Measurements from ENCODE around the gene FHAD1.

The FHAD1 gene

DNA sequence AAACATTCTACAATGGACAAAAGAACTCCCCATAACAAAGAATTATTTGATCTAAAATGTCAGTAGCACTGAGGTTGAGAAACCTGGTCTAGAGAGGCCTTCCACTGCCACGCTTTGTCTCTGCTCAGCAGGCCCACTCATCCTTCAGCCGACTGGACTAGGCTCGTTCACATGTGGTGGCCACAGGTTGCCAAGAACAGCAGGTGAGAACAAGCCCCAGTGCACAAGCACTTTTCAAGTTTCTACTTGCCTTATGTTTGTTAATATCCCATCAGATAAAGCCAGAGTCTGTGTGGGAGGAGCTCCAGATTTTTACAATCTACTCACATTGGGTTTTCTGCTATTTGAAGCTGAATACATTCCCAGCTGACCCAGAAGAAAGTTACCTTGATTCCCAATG, 153.6 kb downstream of the FHAD1 start:
- no peak for DNase-seq (ENCODE audit: low spot score)

DNA sequence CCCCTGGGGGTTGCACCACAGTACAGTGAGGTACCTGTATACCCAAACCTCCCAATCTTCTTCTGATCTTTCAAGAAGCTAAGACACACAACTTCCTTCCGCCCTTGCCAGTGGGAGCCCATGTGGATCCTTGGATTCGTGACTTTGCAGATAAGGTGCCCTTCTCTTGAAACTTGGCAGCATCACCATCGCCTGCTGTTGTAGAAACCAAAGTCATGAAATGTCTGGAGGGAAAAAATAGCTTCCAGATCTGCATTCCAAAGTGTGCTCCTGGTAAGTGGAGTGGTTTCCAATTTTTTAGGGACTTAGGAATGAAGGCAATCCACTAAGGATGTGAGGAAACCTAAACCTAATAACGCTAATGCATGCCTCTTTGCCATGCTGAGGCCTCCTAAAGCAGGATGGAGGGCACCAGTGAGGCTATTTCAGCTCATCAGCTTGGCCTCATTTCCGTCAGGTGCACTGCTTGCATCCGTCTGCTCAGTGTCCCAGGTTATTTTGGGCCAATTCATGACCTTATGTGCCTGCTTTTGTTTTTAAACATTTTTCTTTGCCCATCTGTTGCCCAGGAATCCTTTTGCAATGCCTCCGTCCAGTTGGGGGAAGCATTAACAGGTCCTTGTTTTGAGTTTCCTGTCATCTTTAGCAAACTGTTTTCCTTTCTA, 154.5 kb downstream of the FHAD1 start:
- no peak for DNase-seq (ENCODE audit: low spot score)

DNA sequence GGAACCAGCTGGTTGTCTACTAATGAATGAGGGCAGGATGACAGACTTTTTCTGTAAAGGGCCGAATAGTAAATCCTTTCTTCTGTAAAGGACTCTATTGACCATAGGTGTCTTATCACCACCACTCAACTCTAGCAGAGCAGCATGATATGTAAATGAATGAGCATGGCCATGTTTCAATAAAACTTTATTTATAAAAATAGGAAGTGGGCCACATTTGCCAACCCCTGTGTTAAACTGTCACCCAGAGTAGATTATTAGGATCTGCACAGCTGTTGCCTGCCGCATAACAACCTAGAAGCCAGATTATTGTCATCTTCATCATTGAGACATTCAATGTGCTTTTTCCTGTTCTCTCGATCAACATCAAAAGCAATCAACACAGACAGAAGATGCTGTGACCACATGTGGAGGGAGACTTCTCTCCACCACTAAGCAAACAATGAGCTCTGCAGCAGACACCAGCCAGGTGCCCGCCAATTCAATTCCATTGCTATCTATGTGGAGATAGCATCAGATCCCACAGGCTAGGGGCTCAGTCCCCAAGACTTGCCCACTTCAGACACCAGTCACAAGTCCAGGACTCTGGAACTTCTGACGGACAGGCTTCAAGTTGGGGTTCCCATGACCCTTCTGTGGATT, 155.9 kb downstream of the FHAD1 start:
- DNase-seq (ENCODE audit: low spot score), result no peak

DNA sequence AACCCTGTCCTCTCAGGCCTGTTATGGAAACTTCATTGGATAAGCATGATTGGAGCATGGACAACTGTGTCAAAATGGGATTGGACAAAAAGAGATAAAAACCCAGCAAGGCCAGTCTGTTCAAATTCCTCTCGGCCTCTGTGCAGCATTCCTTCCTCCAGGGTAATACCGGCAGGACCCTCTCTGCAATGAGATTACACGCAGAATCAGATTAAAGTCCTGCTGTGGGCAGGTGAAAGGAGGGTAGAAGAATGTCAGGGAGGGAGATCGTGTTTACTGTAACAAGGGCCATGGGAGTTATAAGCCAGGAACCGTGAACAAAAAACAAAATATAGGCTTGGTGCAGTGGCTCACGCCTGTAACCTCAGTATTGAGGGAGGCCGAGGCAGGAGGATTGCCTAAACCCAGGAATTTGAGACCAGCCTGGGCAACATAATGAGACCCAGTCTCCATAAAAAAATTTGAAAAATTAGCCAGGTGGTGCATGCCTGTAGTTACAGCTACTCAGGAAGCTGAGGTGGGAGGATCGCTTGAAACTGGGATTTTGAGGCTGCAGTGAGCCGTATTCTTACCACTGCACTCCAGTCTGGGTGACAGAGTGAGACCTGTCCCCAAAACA, 157.0 kb downstream of the FHAD1 start:
- no peak for DNase-seq (ENCODE audit: low spot score)

DNA sequence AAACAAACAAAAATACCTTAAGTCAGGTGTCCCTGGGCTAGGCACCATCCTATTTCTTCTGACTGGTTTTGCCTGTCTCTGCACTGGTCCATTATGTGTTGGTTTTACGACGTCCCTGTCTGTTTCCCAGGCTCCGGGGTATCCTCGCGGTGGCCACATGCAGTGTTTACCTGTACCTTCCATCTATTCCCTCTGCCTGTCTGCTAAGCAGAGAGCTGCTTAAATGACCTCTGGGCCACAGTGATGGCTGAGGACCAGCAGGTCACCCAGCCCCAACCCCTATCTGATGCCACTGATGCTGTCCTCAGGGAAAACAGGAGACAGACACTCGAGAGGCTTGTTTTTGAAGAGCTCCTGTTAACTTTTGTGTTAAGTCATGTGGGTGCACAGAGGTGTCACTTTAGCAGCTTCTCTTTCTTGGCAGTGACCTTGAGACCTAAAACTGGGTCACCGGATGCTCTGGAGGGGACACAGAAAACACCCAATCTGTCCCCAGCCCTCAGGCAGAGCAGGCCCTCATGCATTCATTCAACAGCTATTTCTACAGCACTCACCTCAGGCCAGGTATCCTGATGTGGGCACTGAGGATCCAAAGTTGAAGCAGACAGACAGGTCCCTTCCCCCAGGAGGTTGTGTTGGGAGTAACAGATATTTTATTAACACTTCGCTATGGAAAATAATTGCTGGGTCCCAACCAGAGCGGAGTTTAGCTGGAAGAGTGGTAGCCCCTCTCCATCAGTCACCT, 158.3 kb downstream of the FHAD1 start:
- no peak for DNase-seq (ENCODE audit: low spot score)

DNA sequence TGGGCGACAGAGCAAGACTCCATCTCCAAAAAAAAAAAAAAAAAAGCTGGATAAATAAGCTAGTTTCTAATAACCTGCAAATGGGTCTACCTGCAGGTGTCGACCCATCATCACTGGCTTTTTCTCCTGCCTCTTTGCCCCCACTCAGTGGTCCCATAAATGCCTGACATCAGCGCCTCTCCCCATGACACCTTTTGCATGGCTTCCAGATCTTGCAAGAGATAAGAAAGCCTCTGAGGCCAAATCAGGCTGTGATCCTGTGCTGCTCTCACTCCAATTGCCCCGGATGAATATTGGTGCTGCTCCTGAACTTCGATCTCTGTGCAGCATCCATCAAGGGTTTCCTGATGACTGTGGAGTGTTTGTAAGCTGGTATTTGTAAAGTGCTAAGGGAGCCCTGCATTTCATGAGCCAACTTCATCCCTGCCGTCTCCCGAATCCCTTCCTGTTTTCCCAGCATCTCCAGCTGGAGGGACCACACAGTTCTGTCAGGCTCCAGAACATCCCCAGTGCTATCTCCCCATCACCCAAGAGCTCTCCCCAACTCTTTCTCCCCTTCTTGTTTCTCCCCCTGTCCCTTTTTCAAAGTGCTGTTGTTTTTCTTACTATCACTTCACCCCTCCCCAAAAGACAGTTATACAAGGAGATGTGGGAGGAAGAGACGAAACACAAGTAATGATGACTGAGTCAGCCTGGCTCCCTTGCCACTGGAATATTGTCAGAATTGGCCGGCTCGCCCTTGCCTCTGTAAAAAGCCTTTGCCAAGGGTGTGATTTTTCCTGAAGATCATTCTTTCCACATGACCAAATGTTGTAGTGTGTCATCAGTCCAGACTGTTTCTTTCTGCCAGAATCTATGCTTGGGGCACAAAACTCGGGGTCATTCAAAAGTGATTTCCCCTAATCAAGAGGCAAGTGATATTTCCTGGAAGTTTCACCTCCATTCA, 159.9 kb downstream of the FHAD1 start:
- no peak for DNase-seq (ENCODE audit: low spot score)

DNA sequence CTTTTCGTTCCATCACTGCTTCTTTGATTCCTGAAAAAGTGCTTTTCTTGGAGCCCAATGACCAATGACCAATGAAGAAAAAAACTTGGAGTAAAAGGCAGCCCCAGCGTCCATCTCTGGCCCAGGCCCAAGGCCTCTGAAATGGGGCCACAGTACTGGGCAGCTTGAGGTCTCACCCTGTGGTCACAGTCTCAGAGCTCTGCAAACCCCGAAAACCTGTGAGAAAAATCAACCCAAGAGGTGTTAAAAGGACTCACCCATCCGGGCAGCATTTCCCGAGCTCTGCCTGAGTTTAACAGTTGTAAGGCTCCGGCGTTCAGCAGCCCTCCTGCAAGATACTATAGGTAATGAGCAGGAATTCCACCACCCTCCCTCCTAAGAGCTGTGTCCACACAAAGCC, 160.6 kb downstream of the FHAD1 start:
- DNase-seq (ENCODE audit: low spot score), result no peak

DNA sequence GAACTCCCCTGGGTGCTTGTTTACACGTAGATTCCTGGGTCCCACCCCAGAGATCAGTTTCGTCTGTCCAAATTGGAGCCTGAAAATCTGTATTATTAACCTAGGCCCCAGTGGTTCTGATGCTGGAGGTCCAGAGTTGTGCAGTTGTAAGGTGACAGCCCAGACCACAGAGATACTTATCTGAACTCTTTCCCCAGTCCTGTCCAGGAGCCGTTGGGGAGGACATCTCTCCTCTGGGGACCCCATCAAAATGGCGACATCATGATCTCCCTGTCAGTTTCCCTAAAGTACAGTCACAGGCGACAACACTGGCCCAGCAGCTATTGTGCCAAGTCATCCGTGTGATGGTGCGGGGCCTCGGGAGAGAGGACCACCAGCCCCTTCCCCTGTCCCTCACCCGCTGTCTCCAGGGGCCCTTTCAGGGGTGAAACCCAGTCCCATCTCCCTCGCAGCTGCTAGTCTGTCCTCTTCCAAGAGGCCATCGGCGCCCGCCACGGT, 161.9 kb downstream of the FHAD1 start:
- no peak for DNase-seq (ENCODE audit: low spot score)

DNA sequence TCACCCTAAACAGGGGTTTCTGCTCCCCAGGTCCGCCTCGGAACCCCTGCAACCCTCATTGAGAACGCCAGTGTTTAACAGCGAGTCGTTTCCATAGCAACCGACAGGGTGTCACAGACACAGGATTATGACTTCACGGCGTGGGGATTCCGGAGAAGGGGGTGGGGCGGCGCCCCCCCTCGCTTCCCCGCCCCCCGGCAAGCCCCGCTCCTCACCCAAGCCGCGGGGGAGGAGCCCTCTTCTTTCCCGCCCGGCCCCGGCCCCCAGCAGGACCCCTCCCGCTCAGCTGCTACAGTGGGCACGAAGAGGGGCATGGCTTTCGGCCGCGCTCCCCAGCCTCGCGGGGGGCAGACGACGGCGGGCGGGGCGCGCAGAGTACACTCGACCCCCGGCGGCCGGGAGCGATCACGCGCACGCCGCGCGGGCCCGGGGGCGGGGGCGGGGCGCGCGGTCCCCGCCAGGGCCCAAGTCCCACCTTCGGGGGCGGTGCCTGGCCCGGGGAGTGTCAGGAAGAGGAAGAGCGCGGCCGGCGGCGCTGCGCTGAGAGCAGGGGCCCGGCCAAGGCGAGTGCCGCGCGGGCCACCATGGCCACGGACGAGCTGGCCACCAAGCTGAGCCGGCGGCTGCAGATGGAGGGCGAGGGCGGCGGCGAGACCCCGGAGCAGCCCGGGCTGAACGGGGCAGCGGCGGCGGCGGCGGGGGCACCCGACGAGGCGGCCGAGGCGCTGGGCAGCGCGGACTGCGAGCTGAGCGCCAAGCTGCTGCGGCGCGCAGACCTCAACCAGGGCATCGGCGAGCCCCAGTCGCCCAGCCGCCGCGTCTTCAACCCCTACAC, 162.6 kb downstream of the FHAD1 start, which contains the start of gene EFHD2:
Gene EFHD2 (plus strand): TSS at position 501 of the 835 bp plus-strand sequence. CDS start 84 bp downstream, at position 585.
- DNase-seq (ENCODE audit: low spot score), result peak; percentile 65

DNA sequence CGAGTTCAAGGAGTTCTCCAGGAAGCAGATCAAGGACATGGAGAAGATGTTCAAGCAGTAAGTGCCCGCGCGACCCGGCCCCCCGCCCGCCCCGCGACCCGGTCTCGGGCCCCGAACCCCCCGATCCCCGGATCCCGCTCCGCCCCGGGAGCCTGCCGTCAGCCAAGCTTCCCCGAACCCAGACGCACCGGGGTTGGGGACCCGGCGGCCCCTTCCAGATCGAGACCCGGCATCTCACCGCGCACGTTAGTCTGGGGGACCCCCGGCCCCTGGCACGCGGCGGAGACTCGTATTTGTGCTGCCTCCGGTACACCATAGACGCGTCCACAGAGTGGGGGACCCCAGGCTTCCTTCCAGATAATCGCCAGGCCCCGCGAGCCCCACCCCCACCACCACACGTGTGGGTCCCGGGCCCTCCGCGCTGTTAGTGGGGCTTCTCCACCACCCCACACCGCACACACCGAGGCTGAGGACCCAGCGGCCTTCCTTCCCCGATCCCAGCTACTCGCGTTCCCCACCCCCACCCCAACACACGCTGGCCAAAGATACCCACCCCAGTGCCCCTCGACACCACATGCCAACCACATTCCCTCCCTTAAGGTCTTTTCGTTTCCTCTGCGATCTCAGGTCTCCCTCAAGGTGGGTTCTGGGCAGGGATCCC, 163.3 kb downstream of the FHAD1 start:
- DNase-seq (ENCODE audit: low spot score), result no peak

DNA sequence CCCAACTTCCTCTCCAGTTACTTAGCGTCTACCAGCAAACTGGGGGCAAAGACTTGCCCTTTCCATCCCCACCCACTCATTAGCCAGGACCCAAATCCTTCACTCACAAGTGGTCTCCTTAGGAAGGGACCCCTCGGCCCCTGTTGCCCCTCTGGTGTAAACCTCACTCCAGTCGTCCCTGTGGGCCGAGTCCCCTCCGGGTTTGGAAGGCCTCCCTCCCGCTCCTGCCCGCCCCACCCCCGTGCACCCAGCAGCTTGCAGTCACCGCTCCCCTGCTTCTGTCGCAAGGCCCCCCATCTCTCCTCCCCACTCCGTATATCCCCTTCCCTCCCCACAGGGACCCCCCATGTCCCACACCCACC, 163.8 kb downstream of the FHAD1 start:
- no peak for DNase-seq (ENCODE audit: low spot score)

DNA sequence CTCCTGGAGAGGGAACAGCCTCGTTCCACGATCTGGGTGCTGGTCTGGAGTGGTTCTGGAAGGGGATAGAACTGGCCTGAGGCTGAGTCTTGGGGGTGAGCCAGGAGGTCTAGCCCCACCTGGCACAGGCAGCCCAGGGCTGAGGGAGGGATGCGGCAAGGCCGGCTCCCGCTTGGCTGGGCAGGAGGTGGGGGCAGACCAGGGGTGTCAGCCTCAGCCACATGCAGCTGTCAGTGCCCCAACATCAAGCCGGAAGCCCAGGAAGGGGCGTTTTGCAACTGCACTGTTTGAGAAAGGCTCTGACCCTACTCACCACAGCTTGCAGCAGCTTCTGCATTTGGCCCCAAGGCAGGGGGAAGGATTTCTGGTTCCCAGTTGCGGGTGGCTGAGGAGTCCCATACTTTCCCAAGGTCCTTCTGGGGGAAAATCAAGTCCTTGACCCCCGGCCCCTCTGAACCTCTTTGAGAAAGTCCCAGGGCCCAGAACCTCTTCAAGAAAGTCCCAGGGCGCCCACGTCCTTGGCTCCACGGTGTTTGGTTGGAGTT, 164.6 kb downstream of the FHAD1 start:
- no peak for DNase-seq (ENCODE audit: low spot score)

DNA sequence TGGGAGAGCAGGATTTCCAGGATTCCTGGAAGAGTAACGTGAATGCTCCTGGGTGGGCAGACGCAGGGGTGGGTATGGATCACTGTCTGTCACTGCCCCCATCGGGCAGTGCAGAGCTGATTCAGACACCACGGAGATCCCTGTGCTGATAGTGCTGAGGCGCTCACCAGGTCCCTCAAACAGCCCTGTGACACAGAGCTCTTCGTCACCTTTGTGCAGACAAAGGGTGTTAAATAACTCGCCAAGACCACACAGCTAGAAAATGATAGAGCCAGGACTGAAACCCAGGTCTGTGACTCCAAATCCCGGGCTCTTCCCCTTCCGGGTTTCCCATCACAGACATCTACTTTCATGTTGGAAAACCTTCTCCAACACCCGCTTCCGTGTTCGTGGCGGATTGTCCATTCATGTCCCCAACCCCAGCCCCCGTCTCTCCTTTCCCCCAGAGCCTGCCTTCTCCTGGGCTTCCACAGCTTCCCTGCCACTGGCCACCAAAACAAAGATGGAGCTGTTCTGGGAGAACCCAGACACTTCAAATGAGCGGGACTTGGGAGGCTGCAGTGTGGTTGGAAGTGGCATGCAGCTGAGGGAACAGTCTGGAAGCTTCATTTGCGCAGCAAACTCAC, 165.3 kb downstream of the FHAD1 start:
- DNase-seq (ENCODE audit: low spot score), result no peak

DNA sequence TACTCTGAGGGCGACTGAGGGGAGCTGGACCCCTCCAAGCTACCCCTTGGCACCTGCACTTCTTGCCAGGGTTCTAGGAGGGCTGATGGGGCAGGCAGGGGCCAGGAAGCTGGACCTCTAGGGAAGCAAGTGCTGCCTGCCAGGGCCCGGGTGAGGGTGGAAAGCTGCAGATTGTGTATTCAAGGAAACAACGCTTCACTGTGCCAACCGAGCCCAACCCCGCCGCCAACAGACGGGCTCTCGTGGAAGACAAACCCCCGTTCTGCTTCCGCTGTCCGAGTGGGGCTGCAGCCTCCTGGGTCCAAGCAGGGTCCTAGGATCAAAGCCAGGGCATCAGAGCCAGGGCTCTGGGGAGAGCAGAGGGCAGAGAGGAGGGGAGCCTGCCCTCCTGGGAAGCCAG, 165.8 kb downstream of the FHAD1 start:
- DNase-seq (ENCODE audit: low spot score), result no peak

DNA sequence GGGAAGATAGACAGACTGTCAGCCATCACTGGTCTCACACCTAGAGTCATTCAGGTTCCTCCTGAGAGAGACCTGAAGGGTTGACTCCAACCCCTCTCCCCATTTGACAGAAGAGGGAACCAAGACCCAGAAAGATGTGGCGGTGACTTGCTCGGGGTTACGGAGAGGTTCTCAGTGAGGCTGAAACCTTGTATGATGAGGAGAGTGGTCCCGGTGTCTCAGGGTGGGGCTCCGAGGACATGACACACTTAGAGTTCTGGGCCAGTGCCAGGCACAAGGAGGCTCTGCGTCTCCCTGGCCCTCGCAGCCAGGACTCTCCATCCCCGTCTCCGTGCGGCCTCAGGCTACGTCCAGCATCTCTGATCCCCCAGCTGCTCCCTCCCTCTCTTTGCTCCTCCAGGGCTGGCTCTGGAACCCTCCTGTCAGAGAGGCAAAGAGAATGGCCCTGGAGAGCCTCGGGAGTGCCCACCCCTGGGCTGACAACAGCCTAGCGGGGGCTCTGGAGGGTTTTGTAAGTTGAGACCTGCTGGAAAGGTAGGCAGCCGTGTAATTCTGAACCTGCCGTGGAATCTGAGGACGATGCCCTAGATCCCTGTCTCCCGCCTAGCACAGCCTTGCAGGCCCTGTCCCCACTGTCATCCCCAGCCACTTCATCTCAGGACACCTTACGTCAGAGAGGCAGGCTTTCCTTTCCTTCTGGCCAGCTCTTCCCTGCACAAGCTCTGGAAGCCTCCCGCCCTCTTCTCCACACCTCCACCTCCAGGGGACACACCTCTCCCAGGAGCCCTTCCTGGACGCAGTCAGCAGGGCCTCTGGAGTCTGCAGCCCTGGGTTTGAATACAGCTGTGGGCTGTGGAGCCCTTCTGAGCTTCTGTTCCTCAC, 166.8 kb downstream of the FHAD1 start:
- no peak for DNase-seq (ENCODE audit: low spot score)

DNA sequence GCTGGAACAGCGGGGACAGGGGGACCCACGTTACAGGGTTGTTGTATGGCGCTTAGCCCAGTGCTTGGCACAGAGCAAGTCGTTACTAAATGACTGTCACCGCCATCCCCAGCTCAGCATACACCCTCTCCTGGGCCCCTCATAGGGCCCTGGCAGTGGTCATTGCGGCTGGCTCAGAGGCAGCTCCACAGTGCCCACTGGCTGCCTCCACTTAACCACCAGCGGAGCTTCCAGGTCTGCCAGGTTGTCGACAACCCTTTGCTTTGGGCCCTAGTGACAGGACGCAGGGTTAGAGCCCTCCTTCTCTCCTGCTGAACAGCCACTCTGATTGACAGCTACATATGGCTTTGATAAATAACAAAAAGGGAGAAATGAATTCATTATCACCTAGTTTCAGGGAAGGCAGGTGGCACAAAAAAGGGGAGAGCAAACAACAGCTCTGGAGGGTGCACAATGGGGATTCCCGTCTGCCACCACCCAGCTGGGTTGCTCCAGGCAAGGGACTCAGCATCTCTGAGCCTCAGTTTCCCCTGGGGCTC, 167.5 kb downstream of the FHAD1 start:
- no peak for DNase-seq (ENCODE audit: low spot score)

DNA sequence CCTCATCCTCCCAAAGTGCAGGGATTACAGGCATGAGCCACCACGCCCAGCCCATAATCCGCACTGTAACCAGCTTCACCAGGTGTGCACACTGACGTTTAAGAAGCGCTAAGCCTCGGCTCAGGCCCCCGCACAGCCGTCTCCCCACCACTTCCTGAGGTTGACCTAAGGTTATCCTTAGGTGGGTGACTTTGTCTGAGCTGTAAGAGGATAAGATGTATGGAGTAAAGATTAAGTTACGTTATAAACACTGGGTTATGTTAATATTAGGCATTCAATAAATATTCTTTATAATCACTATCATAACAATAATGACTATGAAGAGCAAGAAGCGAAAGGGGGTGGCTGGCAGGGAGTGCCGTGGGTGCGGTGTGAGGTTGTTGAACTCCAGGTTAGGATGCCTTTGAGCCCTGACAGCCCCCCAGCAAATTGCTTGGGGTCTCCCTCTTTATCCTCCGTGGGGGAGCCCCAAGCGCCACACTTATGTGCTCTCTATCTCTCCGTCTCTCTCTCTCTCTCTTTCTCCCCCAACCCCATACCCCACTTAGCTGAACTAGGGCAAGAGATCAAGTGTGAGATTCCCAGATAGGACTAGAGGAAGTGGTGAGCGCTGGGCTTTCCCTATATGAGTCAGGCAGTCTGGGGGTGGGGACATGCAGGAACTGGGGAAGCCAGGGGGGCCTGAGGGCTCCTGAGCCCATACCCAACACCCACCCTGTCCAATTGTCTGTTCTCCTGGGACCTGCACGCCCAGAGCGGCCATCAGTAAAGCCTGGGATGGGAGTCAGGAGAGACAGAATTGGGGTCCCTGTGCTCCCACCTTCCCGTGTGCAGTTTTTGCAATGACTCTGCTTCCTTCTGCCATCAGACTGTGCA, 170.3 kb downstream of the FHAD1 start:
- DNase-seq (ENCODE audit: low spot score), result peak; percentile 45
